PC-3 (cell line): ENCODE results near the gene ZNF716.
"Not testable (repeated sequence)": the region's sequence is repeated elsewhere in the genome, so short reads cannot be mapped to it uniquely, and the experiment has no call there.

Source experiments
- CTCF ChIP-seq: fragments of 300-600 bp; sonication (generic); conservative IDR thresholded peaks from 2 replicates; pipeline ENCODE4 v1.5.1; 2017; ENCODE audit warnings: antibody characterized with exemption, low read depth, mild to moderate bottlenecking, low read length
- EZH2 ChIP-seq: fragments of 300-600 bp; sonication (generic); IDR thresholded peaks from one replicate; pipeline ENCODE4 v1.6.1; 2017; ENCODE audit warnings: antibody characterized with exemption, mild to moderate bottlenecking, low read length; ENCODE audit not compliant: unreplicated experiment
- EZH2phosphoT487 ChIP-seq: fragments of 300-600 bp; sonication (generic); IDR thresholded peaks from 2 replicates; pipeline ENCODE4 v1.6.1; 2018; ENCODE audit warnings: mild to moderate bottlenecking, antibody characterized with exemption, low read length, borderline replicate concordance

GRCh38 chr7:57403051-57403450 lies 46.9 kb upstream of the ZNF716 start:
- not testable (repeated sequence) for TF ChIP-seq CTCF, EZH2, EZH2phosphoT487
